Astrocyte (in vitro differentiated cells and primary cell): ENCODE data around the gene SHISA3. TPM values are rescaled to one million over a fixed set of nuclear protein-coding genes. Genes with fewer than 3 reads are reported as not detected.

Source experiments
- DNase-seq: peaks from one replicate; pipeline ENCODE4 v3.0.0-alpha.2; 2010; ENCODE audit warnings: low read depth
- FAIRE-seq: peaks from 2 replicates; lab custom pipeline; 2011; peaks lifted over from hg19 to GRCh38; lab: Jason Lieb, UNC
- H2AFZ ChIP-seq: 2 replicates; pipeline ENCODE4 v1.6.0; 2012; ENCODE audit warnings: low read depth, low read length, inconsistent platforms
- H3K27ac ChIP-seq: 2 replicates; pipeline ENCODE4 v1.5.1; 2011; ENCODE audit warnings: low read depth, low read length, inconsistent platforms
- H3K27me3 ChIP-seq: 2 replicates; pipeline ENCODE4 v1.6.0; 2011; ENCODE audit warnings: low read length, inconsistent platforms; ENCODE audit not compliant: insufficient read depth
- H3K36me3 ChIP-seq: 2 replicates; pipeline ENCODE4 v1.5.1; 2011; ENCODE audit warnings: low read length, inconsistent platforms; ENCODE audit not compliant: insufficient read depth
- H3K4me1 ChIP-seq: 2 replicates; pipeline ENCODE4 v1.5.1; 2011; ENCODE audit warnings: low read length, inconsistent platforms; ENCODE audit not compliant: insufficient read depth
- H3K4me2 ChIP-seq: 2 replicates; pipeline ENCODE4 v1.6.0; 2012; ENCODE audit warnings: low read length, inconsistent platforms
- H3K4me3 ChIP-seq: 2 replicates; pipeline ENCODE4 v1.5.1; 2011; ENCODE audit warnings: low read depth, mild to moderate bottlenecking, low read length, inconsistent platforms; ENCODE audit not compliant: insufficient read depth
- H3K79me2 ChIP-seq: 2 replicates; pipeline ENCODE4 v1.6.0; 2012; ENCODE audit warnings: mild to moderate bottlenecking, low read length, inconsistent platforms; ENCODE audit not compliant: insufficient read depth
- H3K9ac ChIP-seq: 2 replicates; pipeline ENCODE4 v1.6.0; 2012; ENCODE audit warnings: mild to moderate bottlenecking, low read length, inconsistent platforms
- H3K9me3 ChIP-seq: 2 replicates; pipeline ENCODE4 v1.5.1; 2012; ENCODE audit warnings: low read depth, mild to moderate bottlenecking, low read length, inconsistent platforms; ENCODE audit not compliant: insufficient read depth
- H4K20me1 ChIP-seq: 2 replicates; pipeline ENCODE4 v1.6.0; 2012; ENCODE audit warnings: low read length, inconsistent platforms; ENCODE audit not compliant: insufficient read depth
- H3K27ac Mint-ChIP-seq: one replicate; pipeline ENCODE4 v1.8.0; 2021; ENCODE audit warnings: mild to moderate bottlenecking, mixed read lengths; ENCODE audit not compliant: unreplicated experiment
- H3K27me3 Mint-ChIP-seq: one replicate; pipeline ENCODE4 v1.8.0; 2021; ENCODE audit warnings: low read depth, mixed read lengths; ENCODE audit not compliant: unreplicated experiment
- H3K36me3 Mint-ChIP-seq: one replicate; pipeline ENCODE4 v1.8.0; 2021; ENCODE audit warnings: low read depth, mixed read lengths; ENCODE audit not compliant: unreplicated experiment
- H3K4me1 Mint-ChIP-seq: one replicate; pipeline ENCODE4 v1.8.0; 2021; ENCODE audit warnings: low read depth, mixed read lengths; ENCODE audit not compliant: unreplicated experiment
- H3K4me3 Mint-ChIP-seq: one replicate; pipeline ENCODE4 v1.8.0; 2021; ENCODE audit warnings: mild to moderate bottlenecking, moderate library complexity, mixed read lengths; ENCODE audit not compliant: unreplicated experiment
- H3K9me3 Mint-ChIP-seq: one replicate; pipeline ENCODE4 v1.8.0; 2021; ENCODE audit warnings: mild to moderate bottlenecking, mixed read lengths; ENCODE audit not compliant: unreplicated experiment
- CTCF ChIP-seq: IDR thresholded peaks from 2 replicates; pipeline ENCODE4 v1.5.1; 2011; ENCODE audit warnings: low read depth, mild to moderate bottlenecking, inconsistent platforms, low read length, moderate library complexity; ENCODE audit not compliant: insufficient read depth
- EZH2 ChIP-seq: IDR thresholded peaks from 2 replicates; pipeline ENCODE4 v1.6.1; 2012; ENCODE audit warnings: mild to moderate bottlenecking, low read length, inconsistent platforms; ENCODE audit not compliant: insufficient read depth
- total RNA-seq: library from RNA; stranded (reverse); gene quantifications from 2 replicates; pipeline ENCODE4 v1.2.1, GENCODE V29; 2021

Gene SHISA3
- total RNA-seq, 1 donor from 2014 or later = not detected

- no peaks in the 10 kb centered on the region for H3K4me1 Mint-ChIP-seq
- H3K9me3 Mint-ChIP-seq = no peaks in the 10 kb centered on the region
- no peak overlapping the region for H3K4me3 Mint-ChIP-seq
- DNase-seq = no peak
- H3K27ac ChIP-seq = no peak overlapping the region
- no peaks in the 10 kb centered on the region for H3K36me3 Mint-ChIP-seq
- no peak for FAIRE-seq
- H3K9ac ChIP-seq = no peak overlapping the region
- H3K4me1 ChIP-seq = no peaks in the 10 kb centered on the region
- no peaks in the 10 kb centered on the region for H4K20me1 ChIP-seq
- H2AFZ ChIP-seq = no peak overlapping the region
- no peak overlapping the region for H3K4me3 ChIP-seq
- no peak overlapping the region for H3K4me2 ChIP-seq
- H3K79me2 ChIP-seq = no peaks in the 10 kb centered on the region
- H3K27me3 Mint-ChIP-seq = no peaks in the 10 kb centered on the region
- TF ChIP-seq EZH2 (no peak), CTCF (no peak)
- no peaks in the 10 kb centered on the region for H3K9me3 ChIP-seq
- H3K36me3 ChIP-seq = no peaks in the 10 kb centered on the region
- no peak overlapping the region for H3K27ac Mint-ChIP-seq
- H3K27me3 ChIP-seq = no peaks in the 10 kb centered on the region
These were observed 39.8 kb downstream of the SHISA3 start for GRCh38 chr4:42436928-42437565.

GRCh38 chr4:42440083-42440482 is 42.8 kb downstream of the SHISA3 start:
- Mint-ChIP-seq H3K36me3 (no peaks in the 10 kb centered on the region), H3K27ac (no peak overlapping the region), H3K27me3 (no peaks in the 10 kb centered on the region), H3K4me1 (no peaks in the 10 kb centered on the region), H3K4me3 (no peak overlapping the region), H3K9me3 (no peaks in the 10 kb centered on the region)
- H4K20me1 ChIP-seq = no peaks in the 10 kb centered on the region
- no peaks in the 10 kb centered on the region for H3K9me3 ChIP-seq
- no peak overlapping the region for H3K27ac ChIP-seq
- TF ChIP-seq EZH2 (no peak), CTCF (no peak)
- H3K79me2 ChIP-seq = no peaks in the 10 kb centered on the region
- no peak for FAIRE-seq
- DNase-seq = no peak
- no peaks in the 10 kb centered on the region for H3K36me3 ChIP-seq
- no peak overlapping the region for H3K9ac ChIP-seq
- H3K4me2 ChIP-seq = no peak overlapping the region
- H3K4me1 ChIP-seq = no peaks in the 10 kb centered on the region
- no peak overlapping the region for H2AFZ ChIP-seq
- H3K4me3 ChIP-seq = no peak overlapping the region
- H3K27me3 ChIP-seq = no peaks in the 10 kb centered on the region

GRCh38 chr4:42442601-42443000 is 45.3 kb downstream of the SHISA3 start:
- no peaks in the 10 kb centered on the region for H3K9me3 Mint-ChIP-seq
- H4K20me1 ChIP-seq = no peaks in the 10 kb centered on the region
- DNase-seq (no peak), FAIRE-seq (no peak)
- no peak overlapping the region for H3K27ac ChIP-seq
- H3K79me2 ChIP-seq = no peaks in the 10 kb centered on the region
- no peak overlapping the region for H2AFZ ChIP-seq
- H3K4me3 ChIP-seq = no peak overlapping the region
- no peaks in the 10 kb centered on the region for H3K9me3 ChIP-seq
- H3K36me3 Mint-ChIP-seq = no peaks in the 10 kb centered on the region
- TF ChIP-seq CTCF = no peak
- TF ChIP-seq EZH2 = no peak
- no peaks in the 10 kb centered on the region for H3K4me1 ChIP-seq
- H3K27me3 Mint-ChIP-seq = no peaks in the 10 kb centered on the region
- H3K4me2 ChIP-seq = no peak overlapping the region
- H3K9ac ChIP-seq = no peak overlapping the region
- H3K27me3 ChIP-seq = no peaks in the 10 kb centered on the region
- H3K27ac Mint-ChIP-seq = no peak overlapping the region
- H3K36me3 ChIP-seq = no peaks in the 10 kb centered on the region
- H3K4me1 Mint-ChIP-seq = no peaks in the 10 kb centered on the region
- no peak overlapping the region for H3K4me3 Mint-ChIP-seq
